NCI-H1694 treated with DMSO at 0.1 percent for 48 hours (cell line): ENCODE measurements around the gene COX8A.

Experiments
- DNase-seq: peaks from one replicate; lab custom pipeline; 2025; lab: John Stamatoyannopoulos, UW

The COX8A gene

GRCh38 chr11:64003807-64004589, 29.6 kb downstream of the COX8A start:
- no peak for DNase-seq

- DNase-seq, result no peak
Observed at GRCh38 chr11:64004590-64004984, 30.2 kb downstream of the COX8A start.

- DNase-seq, result no peak
Observed at GRCh38 chr11:64005691-64006090, 31.3 kb downstream of the COX8A start.

GRCh38 chr11:64006398-64006797, 32.0 kb downstream of the COX8A start:
- DNase-seq, result no peak

- DNase-seq, result no peak
Observed at GRCh38 chr11:64007160-64007628, 32.8 kb downstream of the COX8A start.

- DNase-seq, result no peak
Observed at GRCh38 chr11:64007629-64008282, 33.3 kb downstream of the COX8A start.

GRCh38 chr11:64008283-64008913, 34.0 kb downstream of the COX8A start:
- no peak for DNase-seq

GRCh38 chr11:64008914-64009633, 34.7 kb downstream of the COX8A start:
- no peak for DNase-seq

- no peak for DNase-seq
Observed at GRCh38 chr11:64009710-64010109, 35.3 kb downstream of the COX8A start.

GRCh38 chr11:64010783-64011182, 36.4 kb downstream of the COX8A start:
- no peak for DNase-seq

GRCh38 chr11:64011371-64011770, 37.0 kb downstream of the COX8A start:
- DNase-seq, result no peak

GRCh38 chr11:64013141-64013896, 38.9 kb downstream of the COX8A start:
- no peak for DNase-seq

- DNase-seq, result no peak
Observed at GRCh38 chr11:64014356-64014755, 39.9 kb downstream of the COX8A start.

GRCh38 chr11:64015510-64015909, 41.1 kb downstream of the COX8A start:
- no peak for DNase-seq

GRCh38 chr11:64015935-64016845, 41.8 kb downstream of the COX8A start:
- peak; percentile 42 for DNase-seq

GRCh38 chr11:64017945-64018224, 43.5 kb downstream of the COX8A start:
- no peak for DNase-seq

GRCh38 chr11:64018310-64018709, 43.9 kb downstream of the COX8A start:
- no peak for DNase-seq

GRCh38 chr11:64019106-64020037, 45.0 kb downstream of the COX8A start:
- no peak for DNase-seq

- DNase-seq, result no peak
Observed at GRCh38 chr11:64020976-64021756, 46.7 kb downstream of the COX8A start.
